A549 (cell line): ENCODE data around the gene TBC1D1.

Experiments
- CBX2 ChIP-seq: fragments of 200-600 bp; sonication (generic); IDR thresholded peaks from 2 replicates; pipeline ENCODE4 v1.6.1; 2016; ENCODE audit warnings: low read depth, mild to moderate bottlenecking, borderline replicate concordance
- HDAC2 ChIP-seq: fragments of 200-600 bp; sonication (generic); IDR thresholded peaks from 2 replicates; pipeline ENCODE4 v1.6.1; 2016
- TF ChIP-seq, protein P1 (sequence below): fragments of >200 bp; sonication (Bioruptor Twin); formaldehyde crosslinking; IDR thresholded peaks from 3 replicates; pipeline ENCODE4 v1.5.1; 2016
- TF ChIP-seq, protein P2 (sequence below): fragments of 200-600 bp; sonication (generic); IDR thresholded peaks from 2 replicates; pipeline ENCODE4 v1.6.1; 2016; ENCODE audit warnings: antibody characterized with exemption, mild to moderate bottlenecking, moderate library complexity
- TF ChIP-seq, protein P3 (sequence below): fragments of >200 bp; sonication (Bioruptor Twin); formaldehyde crosslinking; IDR thresholded peaks from 3 replicates; pipeline ENCODE4 v1.6.1; 2016
- TF ChIP-seq, protein P4 (sequence below): fragments of 450-650 bp; IDR thresholded peaks from 2 replicates; pipeline ENCODE4 v1.6.1; 2014; ENCODE audit warnings: antibody characterized with exemption

DNA sequence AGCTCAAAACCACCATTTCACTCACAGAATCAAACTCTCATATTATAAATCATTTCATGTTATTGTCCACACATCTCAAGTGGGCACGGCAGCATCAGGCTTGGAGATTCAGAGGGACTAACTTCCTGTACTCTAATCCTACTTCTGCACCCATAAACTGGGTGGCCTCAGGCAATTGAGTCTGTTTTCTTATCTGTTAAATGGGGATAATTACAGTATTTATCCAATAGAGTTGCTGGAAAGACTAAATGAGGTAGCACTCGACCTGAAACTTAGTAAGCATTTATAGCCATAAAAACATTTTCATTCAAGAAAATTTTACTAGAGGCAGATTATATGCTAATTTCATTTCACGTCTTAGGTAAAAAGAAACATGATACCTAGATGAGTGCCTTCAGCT is 13.0 kb downstream of the TBC1D1 start:
- TF ChIP-seq, protein P1, sequence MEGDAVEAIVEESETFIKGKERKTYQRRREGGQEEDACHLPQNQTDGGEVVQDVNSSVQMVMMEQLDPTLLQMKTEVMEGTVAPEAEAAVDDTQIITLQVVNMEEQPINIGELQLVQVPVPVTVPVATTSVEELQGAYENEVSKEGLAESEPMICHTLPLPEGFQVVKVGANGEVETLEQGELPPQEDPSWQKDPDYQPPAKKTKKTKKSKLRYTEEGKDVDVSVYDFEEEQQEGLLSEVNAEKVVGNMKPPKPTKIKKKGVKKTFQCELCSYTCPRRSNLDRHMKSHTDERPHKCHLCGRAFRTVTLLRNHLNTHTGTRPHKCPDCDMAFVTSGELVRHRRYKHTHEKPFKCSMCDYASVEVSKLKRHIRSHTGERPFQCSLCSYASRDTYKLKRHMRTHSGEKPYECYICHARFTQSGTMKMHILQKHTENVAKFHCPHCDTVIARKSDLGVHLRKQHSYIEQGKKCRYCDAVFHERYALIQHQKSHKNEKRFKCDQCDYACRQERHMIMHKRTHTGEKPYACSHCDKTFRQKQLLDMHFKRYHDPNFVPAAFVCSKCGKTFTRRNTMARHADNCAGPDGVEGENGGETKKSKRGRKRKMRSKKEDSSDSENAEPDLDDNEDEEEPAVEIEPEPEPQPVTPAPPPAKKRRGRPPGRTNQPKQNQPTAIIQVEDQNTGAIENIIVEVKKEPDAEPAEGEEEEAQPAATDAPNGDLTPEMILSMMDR: no peak
- TF ChIP-seq HDAC2: no peak
- TF ChIP-seq, protein P2, sequence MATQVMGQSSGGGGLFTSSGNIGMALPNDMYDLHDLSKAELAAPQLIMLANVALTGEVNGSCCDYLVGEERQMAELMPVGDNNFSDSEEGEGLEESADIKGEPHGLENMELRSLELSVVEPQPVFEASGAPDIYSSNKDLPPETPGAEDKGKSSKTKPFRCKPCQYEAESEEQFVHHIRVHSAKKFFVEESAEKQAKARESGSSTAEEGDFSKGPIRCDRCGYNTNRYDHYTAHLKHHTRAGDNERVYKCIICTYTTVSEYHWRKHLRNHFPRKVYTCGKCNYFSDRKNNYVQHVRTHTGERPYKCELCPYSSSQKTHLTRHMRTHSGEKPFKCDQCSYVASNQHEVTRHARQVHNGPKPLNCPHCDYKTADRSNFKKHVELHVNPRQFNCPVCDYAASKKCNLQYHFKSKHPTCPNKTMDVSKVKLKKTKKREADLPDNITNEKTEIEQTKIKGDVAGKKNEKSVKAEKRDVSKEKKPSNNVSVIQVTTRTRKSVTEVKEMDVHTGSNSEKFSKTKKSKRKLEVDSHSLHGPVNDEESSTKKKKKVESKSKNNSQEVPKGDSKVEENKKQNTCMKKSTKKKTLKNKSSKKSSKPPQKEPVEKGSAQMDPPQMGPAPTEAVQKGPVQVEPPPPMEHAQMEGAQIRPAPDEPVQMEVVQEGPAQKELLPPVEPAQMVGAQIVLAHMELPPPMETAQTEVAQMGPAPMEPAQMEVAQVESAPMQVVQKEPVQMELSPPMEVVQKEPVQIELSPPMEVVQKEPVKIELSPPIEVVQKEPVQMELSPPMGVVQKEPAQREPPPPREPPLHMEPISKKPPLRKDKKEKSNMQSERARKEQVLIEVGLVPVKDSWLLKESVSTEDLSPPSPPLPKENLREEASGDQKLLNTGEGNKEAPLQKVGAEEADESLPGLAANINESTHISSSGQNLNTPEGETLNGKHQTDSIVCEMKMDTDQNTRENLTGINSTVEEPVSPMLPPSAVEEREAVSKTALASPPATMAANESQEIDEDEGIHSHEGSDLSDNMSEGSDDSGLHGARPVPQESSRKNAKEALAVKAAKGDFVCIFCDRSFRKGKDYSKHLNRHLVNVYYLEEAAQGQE: no peak
- TF ChIP-seq, protein P3, sequence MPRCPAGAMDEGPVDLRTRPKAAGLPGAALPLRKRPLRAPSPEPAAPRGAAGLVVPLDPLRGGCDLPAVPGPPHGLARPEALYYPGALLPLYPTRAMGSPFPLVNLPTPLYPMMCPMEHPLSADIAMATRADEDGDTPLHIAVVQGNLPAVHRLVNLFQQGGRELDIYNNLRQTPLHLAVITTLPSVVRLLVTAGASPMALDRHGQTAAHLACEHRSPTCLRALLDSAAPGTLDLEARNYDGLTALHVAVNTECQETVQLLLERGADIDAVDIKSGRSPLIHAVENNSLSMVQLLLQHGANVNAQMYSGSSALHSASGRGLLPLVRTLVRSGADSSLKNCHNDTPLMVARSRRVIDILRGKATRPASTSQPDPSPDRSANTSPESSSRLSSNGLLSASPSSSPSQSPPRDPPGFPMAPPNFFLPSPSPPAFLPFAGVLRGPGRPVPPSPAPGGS: no peak
- TF ChIP-seq CBX2: no peak
- TF ChIP-seq, protein P4, sequence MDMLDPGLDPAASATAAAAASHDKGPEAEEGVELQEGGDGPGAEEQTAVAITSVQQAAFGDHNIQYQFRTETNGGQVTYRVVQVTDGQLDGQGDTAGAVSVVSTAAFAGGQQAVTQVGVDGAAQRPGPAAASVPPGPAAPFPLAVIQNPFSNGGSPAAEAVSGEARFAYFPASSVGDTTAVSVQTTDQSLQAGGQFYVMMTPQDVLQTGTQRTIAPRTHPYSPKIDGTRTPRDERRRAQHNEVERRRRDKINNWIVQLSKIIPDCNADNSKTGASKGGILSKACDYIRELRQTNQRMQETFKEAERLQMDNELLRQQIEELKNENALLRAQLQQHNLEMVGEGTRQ: no peak
